DOHH2 (cell line): ENCODE data around the gene PACS2.

Source experiments
- EZH2phosphoT487 ChIP-seq: fragments of 200-600 bp; sonication (generic); IDR thresholded peaks from 2 replicates; pipeline ENCODE4 v1.6.1; 2017; ENCODE audit warnings: borderline replicate concordance, mild to moderate bottlenecking, antibody characterized with exemption, low read length, moderate library complexity, mixed read lengths
- TF ChIP-seq, protein P1 (sequence below): fragments of 200-600 bp; sonication (generic); IDR thresholded peaks from one replicate; pipeline ENCODE4 v1.5.1; 2014; ENCODE audit warnings: antibody characterized with exemption, mild to moderate bottlenecking, low read depth, low read length; ENCODE audit not compliant: poor library complexity, severe bottlenecking

DNA sequence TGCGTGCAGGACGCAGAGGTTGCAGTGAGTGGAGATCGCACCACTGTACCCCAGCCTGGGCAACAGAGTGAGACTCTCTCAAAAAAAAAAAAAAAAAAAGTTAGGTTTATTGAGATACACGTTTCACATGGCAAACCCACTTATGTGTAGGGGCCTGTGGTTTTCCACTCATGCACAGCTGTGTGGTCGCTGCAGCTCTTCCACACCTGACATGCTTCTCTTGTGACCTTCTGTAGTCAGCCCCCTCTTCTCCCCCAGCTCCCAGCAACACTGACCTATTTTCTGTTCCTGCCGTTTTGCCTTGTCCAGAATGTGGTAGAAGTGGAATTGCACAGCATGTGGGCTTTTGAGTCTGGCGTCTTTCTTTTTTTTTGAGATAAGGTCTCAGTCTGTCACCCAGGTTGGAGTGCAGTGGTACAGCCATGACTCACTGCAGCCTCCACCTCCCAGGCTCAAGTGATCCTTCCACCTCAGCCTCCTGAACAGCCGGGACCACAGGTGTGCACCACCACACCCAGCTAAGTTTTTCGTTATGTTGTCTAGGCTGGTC, 113.5 kb downstream of the PACS2 start:
- TF ChIP-seq, protein P1, sequence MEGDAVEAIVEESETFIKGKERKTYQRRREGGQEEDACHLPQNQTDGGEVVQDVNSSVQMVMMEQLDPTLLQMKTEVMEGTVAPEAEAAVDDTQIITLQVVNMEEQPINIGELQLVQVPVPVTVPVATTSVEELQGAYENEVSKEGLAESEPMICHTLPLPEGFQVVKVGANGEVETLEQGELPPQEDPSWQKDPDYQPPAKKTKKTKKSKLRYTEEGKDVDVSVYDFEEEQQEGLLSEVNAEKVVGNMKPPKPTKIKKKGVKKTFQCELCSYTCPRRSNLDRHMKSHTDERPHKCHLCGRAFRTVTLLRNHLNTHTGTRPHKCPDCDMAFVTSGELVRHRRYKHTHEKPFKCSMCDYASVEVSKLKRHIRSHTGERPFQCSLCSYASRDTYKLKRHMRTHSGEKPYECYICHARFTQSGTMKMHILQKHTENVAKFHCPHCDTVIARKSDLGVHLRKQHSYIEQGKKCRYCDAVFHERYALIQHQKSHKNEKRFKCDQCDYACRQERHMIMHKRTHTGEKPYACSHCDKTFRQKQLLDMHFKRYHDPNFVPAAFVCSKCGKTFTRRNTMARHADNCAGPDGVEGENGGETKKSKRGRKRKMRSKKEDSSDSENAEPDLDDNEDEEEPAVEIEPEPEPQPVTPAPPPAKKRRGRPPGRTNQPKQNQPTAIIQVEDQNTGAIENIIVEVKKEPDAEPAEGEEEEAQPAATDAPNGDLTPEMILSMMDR, result no peak
- TF ChIP-seq EZH2phosphoT487, result no peak
